Skin of body (tissue), 2 donors: ENCODE results near the gene KRT71. TPM values are rescaled to one million over a fixed set of nuclear protein-coding genes. Genes with fewer than 3 reads are reported as not detected.
"Not testable (repeated sequence)": the region's sequence is repeated elsewhere in the genome, so short reads cannot be mapped to it uniquely, and the experiment has no call there.

ENCODE experiments used
- DNase-seq: peaks from one replicate; lab custom pipeline; 2025; lab: John Stamatoyannopoulos, UW
- total RNA-seq: library from RNA; depleted of rRNA; stranded (reverse); fragments of >200 nt; gene quantifications from one replicate; pipeline ENCODE4 v1.2.3, GENCODE V29; 2014

Gene KRT71
- 454 TPM for total RNA-seq

DNA sequence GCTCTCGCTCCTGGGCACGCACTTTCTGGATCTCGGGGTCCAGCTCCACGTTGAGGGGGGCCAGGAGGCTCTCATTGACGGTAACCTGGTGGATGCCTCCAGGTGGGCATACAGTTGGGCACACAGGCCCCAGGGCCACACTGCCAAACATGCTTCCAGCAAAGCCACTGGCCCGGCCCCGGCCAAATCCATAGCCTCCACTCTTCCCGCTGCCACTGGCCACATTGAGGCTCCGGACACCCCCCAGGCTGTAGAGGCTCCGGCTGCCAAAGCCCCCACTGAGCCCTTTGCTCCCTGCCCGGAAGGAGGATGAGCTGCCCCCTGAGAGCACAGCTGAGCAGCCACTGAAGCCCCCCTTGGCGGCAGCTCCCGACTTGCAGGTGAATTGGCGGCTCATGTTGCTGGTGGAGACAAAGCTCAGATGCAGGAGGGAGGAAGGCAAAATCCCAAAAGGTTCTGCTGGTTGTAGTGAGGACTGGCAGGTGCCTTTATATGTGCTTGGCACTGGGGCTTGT is at the start of gene KRT71:
TSS of gene KRT71 (minus strand) at position 465 of the 515 bp plus-strand sequence. CDS start at position 397, 68 bp downstream.
- no peak for DNase-seq

DNA sequence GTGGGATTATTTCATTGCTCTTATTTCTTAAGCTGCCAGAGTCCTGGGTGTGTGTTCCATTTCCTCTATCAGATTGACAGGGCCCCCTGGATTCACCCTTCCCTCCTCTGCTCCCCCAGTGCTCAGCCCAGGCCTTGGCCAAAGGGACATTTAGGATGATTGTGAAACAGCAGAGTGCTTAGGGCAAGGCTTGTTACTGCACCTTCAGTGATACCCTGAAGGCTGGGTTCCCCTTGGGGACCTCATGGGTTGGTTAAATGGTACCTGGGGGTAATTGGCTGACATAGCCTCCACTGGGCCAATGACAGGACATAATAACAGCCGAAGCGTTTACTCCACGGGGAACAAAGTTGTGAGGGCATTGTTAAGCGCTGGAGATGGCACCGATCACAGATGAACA is 49.6 kb upstream of the KRT71 start:
- DNase-seq, result no peak

- no peak for DNase-seq
Observed at GRCh38 chr12:52601671-52602070, 48.7 kb upstream of the KRT71 start.

- DNase-seq, result no peak
Observed at GRCh38 chr12:52600941-52601481, 48.1 kb upstream of the KRT71 start, which contains the start of gene KRT72. KRT72 (minus strand) TSS chr12:52601463; CDS start chr12:52601452, 11 bp downstream.

- no peak for DNase-seq
Observed at GRCh38 chr12:52600475-52600874, 47.5 kb upstream of the KRT71 start.

GRCh38 chr12:52600071-52600470 is 47.1 kb upstream of the KRT71 start:
- DNase-seq, result no peak

GRCh38 chr12:52598966-52599365 is 46.0 kb upstream of the KRT71 start:
- no peak for DNase-seq

GRCh38 chr12:52594237-52594636 is 41.3 kb upstream of the KRT71 start:
- not testable (repeated sequence) for DNase-seq

DNA sequence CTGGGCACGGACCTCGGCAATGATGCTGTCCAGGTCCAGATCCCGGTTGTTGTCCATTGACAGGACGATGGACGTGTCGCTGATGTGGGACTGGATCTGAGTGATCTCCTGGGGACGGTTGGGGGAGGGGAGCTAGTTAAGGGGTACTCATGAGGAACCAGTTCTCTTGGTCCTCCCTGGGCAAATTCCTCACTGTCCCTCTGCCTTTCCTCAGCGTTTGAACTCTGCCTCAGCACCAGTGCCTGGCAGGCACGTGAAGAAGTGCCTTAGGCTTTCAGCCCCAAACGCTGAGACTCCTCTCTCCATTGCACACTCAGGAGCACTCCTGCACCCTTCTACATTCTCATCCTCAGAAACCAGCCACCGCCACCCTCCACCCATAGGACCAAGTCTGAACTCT is 38.6 kb upstream of the KRT71 start:
- no peak for DNase-seq

GRCh38 chr12:52590021-52590420 is 37.1 kb upstream of the KRT71 start:
- DNase-seq, result no peak

- no peak for DNase-seq
Observed at GRCh38 chr12:52587563-52587962, 34.6 kb upstream of the KRT71 start.

DNA sequence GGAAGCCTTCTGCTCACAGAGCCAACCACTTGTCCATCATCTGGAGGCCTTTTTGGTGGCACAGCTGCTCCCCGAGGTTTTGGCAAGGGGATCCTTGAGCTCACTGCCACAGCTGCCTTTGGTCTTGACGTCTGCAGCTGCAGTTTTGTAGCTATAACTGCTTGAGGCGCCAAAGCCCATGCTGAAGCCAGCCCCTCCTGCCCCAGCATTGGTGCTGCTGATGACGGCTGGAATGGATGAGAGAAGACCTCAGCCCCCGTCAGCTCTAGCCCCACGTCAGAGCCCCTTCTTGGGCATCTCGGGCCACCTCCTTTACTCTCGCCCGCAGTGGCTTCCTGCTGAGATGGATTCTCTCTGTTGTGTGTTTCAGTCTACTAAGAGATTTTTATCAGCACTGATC is 33.0 kb upstream of the KRT71 start:
- DNase-seq, result no peak

GRCh38 chr12:52585066-52585465 is 32.1 kb upstream of the KRT71 start:
- no peak for DNase-seq

DNA sequence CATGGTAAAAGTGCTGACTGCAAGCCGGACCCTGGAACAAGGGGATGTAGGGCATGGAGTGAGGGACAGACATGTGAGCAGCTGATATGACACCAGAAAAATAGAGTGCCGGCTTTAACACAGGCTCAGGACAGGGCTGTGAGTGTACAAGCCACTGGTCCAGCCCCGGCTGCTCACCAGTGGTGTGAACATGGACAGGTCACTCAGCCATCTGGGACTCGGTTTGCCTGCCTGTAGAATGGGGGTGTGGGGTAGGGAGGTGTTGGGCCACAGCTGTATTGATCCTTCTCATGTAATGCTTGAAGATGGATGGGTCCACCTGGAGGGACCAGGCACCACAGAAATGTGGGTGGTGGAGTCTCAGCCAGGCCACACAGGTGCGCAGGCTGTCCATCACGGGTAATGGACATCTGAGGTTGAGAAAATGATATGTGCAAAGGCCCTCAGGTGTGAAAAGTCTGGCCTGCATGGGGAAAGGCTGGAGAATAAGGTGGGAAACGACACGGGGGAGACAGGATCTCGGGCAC is 31.3 kb upstream of the KRT71 start:
- no peak for DNase-seq

- peak; percentile 19 for DNase-seq
Observed at GRCh38 chr12:52582971-52583456, 30.1 kb upstream of the KRT71 start.

GRCh38 chr12:52582486-52582885 is 29.5 kb upstream of the KRT71 start:
- no peak for DNase-seq

- DNase-seq, result no peak
Observed at GRCh38 chr12:52581481-52581880, 28.5 kb upstream of the KRT71 start.

GRCh38 chr12:52581066-52581465 is 28.1 kb upstream of the KRT71 start:
- DNase-seq, result no peak

DNA sequence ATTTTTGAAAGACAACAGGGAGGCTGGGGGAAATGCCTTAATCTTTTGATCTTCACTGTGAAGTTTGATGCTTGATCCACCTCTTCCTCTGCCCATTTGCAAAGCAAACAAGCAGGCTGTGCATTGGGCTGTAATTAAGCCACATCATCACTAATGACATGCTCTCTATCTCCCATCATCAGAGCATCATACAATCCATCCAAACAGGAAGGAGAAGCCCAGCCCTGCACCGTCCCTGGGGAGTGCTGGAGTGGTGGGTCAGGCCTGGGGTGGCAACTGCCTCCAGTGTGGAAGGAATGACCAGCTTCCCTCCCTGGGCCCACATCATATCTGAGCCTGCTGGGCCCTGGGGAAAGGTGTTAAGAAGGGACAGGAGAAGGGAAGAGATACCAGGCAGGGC is 27.6 kb upstream of the KRT71 start:
- DNase-seq, result no peak

DNA sequence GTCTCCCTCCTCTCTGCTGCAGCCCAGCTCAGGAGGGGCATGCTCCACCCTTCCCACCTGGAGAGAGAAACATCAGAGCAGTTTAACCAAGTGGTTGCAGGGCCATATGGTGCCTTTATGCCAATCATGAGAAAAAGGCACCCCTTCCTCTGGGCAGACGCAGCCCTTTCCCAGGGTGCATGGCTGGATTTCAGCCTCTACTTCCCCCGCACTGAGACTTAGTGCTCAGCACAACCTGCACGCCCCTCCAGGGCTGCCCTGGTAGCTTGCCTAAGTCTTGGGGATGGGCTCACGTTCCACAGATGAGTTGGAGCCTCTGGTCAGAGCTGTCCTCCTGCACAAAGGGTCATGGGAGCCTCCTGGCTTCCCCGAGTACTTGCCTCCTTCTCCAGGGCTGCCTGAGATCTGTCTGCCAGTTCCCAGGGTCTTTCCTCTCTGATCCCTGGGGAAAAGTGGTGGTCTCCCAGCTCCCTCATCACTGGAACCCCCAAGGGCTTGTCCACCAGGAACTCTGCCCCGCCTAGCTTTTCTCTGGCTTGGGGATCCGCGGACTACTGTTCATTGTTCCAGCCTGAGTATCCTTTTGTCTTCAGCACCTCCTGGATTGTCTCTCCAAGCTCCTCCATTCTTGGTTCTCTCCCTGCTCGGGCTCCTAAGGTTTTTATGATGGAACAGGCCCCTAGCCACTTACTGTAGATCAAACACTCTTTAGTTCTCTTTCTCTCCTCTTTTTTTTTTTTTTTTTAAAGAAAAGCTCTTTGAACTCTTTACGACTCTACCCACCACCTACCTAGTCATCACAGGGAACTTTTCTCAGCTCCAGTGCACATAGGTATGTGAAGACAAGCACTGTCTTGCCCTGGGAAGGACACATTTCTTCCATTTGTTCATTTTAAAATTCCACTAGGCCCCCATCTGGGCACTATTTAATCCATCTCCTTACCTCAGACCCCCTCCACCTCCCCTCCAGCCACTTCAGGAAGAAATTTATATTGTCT is 26.8 kb upstream of the KRT71 start:
- no peak for DNase-seq

- no peak for DNase-seq
Observed at GRCh38 chr12:52578469-52578868, 25.5 kb upstream of the KRT71 start.

GRCh38 chr12:52577316-52577715 is 24.4 kb upstream of the KRT71 start:
- no peak for DNase-seq
